Measurements from ENCODE around the gene PARN.
"Not testable (repeated sequence)": the region's sequence is repeated elsewhere in the genome, so short reads cannot be mapped to it uniquely, and the experiment has no call there.

DNA sequence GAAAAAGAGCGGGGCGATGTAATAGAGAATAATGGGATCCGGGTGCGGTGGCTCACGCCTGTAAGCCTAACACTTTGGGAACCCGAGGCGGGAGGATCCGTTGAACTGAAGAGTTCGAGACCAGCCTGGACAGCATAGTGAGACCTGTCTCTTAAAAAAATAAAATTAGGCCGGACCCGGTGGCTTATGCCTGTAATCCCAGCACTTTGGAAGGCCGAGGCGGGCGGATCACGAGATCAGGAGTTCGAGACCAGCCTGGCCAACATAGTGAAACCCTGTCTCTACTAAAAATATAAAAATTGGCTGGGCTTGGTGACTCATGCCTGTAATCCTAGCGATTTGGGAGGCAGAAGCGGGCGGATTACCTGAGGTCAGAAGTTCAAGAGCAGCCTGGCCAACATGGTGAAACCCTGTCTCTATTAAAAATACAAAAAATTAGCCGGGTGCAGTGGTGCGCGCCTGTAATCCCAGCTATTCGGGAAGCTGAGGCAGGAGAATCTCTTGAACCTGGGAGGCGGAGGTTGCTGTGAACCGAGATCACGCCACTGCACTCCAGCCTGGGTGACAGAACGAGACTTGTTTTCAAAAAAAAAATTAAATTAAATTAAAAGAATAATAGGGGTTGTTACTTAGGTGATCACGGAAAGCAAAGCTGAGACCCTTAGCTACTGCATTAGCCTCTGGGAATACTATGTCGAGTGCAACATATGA is 715 bp upstream of the PARN start:
- not testable (repeated sequence) for TF ChIP-seq POLR2A, POLR2AphosphoS5 (IDR thresholded peaks at IDR 0.05; ENCODE audit: low read depth, low read length)
